ENCODE data around the gene SCRN2.
A peak's percentile ranks its signal among the peaks of the same experiment; 100 is the strongest.

Gene SCRN2

GRCh38 chr17:47821424-47822391 lies 19.4 kb downstream of the SCRN2 start, which contains the start of gene OSBPL7:
Gene OSBPL7 (minus strand): TSS chr17:47821794. CDS start chr17:47820278, 1,516 bp downstream.
- peak in 2 of 3 experiments; percentile 45 to 73 for DNase-seq (ENCODE audit: low read depth in 3 of 3)

GRCh38 chr17:47821031-47821423 lies 20.0 kb downstream of the SCRN2 start:
- no peak for DNase-seq (ENCODE audit: low read depth in 3 of 3)

GRCh38 chr17:47820033-47820789 lies 20.9 kb downstream of the SCRN2 start:
- DNase-seq (ENCODE audit: low read depth in 3 of 3), result no peak

GRCh38 chr17:47819475-47819874 lies 21.6 kb downstream of the SCRN2 start:
- no peak for DNase-seq (ENCODE audit: low read depth in 3 of 3)

GRCh38 chr17:47818002-47818695 lies 22.9 kb downstream of the SCRN2 start:
- DNase-seq (ENCODE audit: low read depth in 3 of 3), result no peak

GRCh38 chr17:47816947-47817346 lies 24.1 kb downstream of the SCRN2 start:
- no peak for DNase-seq (ENCODE audit: low read depth in 3 of 3)

- DNase-seq (ENCODE audit: low read depth in 3 of 3), result no peak
Observed at GRCh38 chr17:47816111-47816735, 24.9 kb downstream of the SCRN2 start.

- no peak for DNase-seq (ENCODE audit: low read depth in 3 of 3)
Observed at GRCh38 chr17:47815106-47815918, 25.8 kb downstream of the SCRN2 start.

- DNase-seq (ENCODE audit: low read depth in 3 of 3), result no peak
Observed at GRCh38 chr17:47813512-47814031, 27.5 kb downstream of the SCRN2 start.

- no peak for DNase-seq (ENCODE audit: low read depth in 3 of 3)
Observed at GRCh38 chr17:47813077-47813476, 28.0 kb downstream of the SCRN2 start.

GRCh38 chr17:47812146-47812920 lies 28.7 kb downstream of the SCRN2 start:
- DNase-seq (ENCODE audit: low read depth in 3 of 3), result no peak

- no peak for DNase-seq (ENCODE audit: low read depth in 3 of 3)
Observed at GRCh38 chr17:47811709-47812108, 29.4 kb downstream of the SCRN2 start.

- no peak for DNase-seq (ENCODE audit: low read depth in 3 of 3)
Observed at GRCh38 chr17:47810901-47811635, 30.0 kb downstream of the SCRN2 start.

GRCh38 chr17:47810200-47810821 lies 30.8 kb downstream of the SCRN2 start:
- DNase-seq (ENCODE audit: low read depth in 3 of 3), result peak in 1 of 3 experiments; percentile 11

- DNase-seq (ENCODE audit: low read depth in 3 of 3), result no peak
Observed at GRCh38 chr17:47808830-47809480, 32.1 kb downstream of the SCRN2 start.

GRCh38 chr17:47808036-47808829 lies 32.8 kb downstream of the SCRN2 start:
- DNase-seq (ENCODE audit: low read depth in 3 of 3), result no peak

GRCh38 chr17:47807421-47807820 lies 33.7 kb downstream of the SCRN2 start:
- no peak for DNase-seq (ENCODE audit: low read depth in 3 of 3)

Measured in stimulated activated CD4-positive, alpha-beta T cell treated with anti-CD3 and anti-CD28 coated beads, TNF-alpha, amount 100 ng/mL, for 24 hours (primary cell).